Panc1 (cell line): Measurements from ENCODE around the gene ERCC2. TPM values are rescaled to one million over a fixed set of nuclear protein-coding genes. Genes with fewer than 3 reads are reported as not detected.

Source experiments
- ATAC-seq: fragments of 200-7000 bp; cut with Tn5 transposase; 2 replicates; pipeline ENCODE4 v1.9.1; 2020; ENCODE audit warnings: mild to moderate bottlenecking, moderate library complexity
- BruUV-seq: library from RNA; stranded (reverse); fragments of 400-500 nt; replicated peaks from 2 replicates; lab custom pipeline; 2021; lab: Mats Ljungman, UMichigan
- CTCF ChIA-PET: fragments of 300-600 bp; sonication (Branson Sonifier 250); formaldehyde crosslinking; loops from one replicate; lab custom pipeline; 2022; ENCODE audit warnings: antibody characterized with exemption; lab: Charles Lee
- POLR2A ChIA-PET: fragments of 300-600 bp; sonication (Branson Sonifier 250); formaldehyde crosslinking; loops from one replicate; lab custom pipeline; 2022; ENCODE audit warnings: antibody characterized with exemption; lab: Charles Lee
- DNase-seq: peaks from one replicate; pipeline ENCODE4 v3.0.0-alpha.2; 2010; ENCODE audit warnings: low read depth, low spot score
- H3K27ac ChIP-seq: 2 replicates; pipeline ENCODE4 v1.5.1; 2011; ENCODE audit warnings: mild to moderate bottlenecking, low read length, inconsistent platforms
- H3K27me3 ChIP-seq: fragments of 200-500 bp; sonication (Bioruptor generic); 2 replicates; pipeline ENCODE4 v1.6.0; 2014; ENCODE audit warnings: low read length, inconsistent platforms; ENCODE audit not compliant: control insufficient read depth, insufficient read depth
- H3K36me3 ChIP-seq: fragments of 200-500 bp; sonication (Bioruptor generic); 2 replicates; pipeline ENCODE4 v1.5.1; 2014; ENCODE audit warnings: inconsistent platforms, mild to moderate bottlenecking, low read length, moderate library complexity; ENCODE audit not compliant: control insufficient read depth, insufficient read depth
- H3K4me1 ChIP-seq: 2 replicates; pipeline ENCODE4 v1.5.1; 2011; ENCODE audit warnings: inconsistent platforms, mild to moderate bottlenecking, low read length, moderate library complexity; ENCODE audit not compliant: control insufficient read depth, insufficient read depth
- H3K4me3 ChIP-seq, 2 experiments: 2 replicates each; pipeline ENCODE4 v1.5.1; 2011 to 2012; ENCODE audit warnings: low read depth in 2 of 2, low read length in 2 of 2, mild to moderate bottlenecking in 2 of 2, inconsistent platforms in 1 of 2, moderate library complexity in 1 of 2
- H3K9me3 ChIP-seq: fragments of 200-500 bp; sonication (Bioruptor generic); 2 replicates; pipeline ENCODE4 v1.5.1; 2014; ENCODE audit warnings: low read depth, mild to moderate bottlenecking, inconsistent platforms, low read length, moderate library complexity; ENCODE audit not compliant: control insufficient read depth, insufficient read depth
- CTCF ChIP-seq: fragments of 450-650 bp; IDR thresholded peaks from 2 replicates; pipeline ENCODE4 v1.5.1; 2017; ENCODE audit warnings: mild to moderate bottlenecking
- POLR2AphosphoS5 ChIP-seq: IDR thresholded peaks from 2 replicates; pipeline ENCODE4 v1.6.1; 2012; ENCODE audit warnings: mild to moderate bottlenecking, low read depth, low read length, moderate library complexity
- REST ChIP-seq, 2 experiments: IDR thresholded peaks; 2 replicates each; pipeline ENCODE4 v1.6.1; 2011 to 2012; ENCODE audit warnings: low read depth in 2 of 2, control low read depth in 1 of 2, low read length in 1 of 2, mild to moderate bottlenecking in 1 of 2, moderate library complexity in 1 of 2; ENCODE audit not compliant: insufficient read depth in 1 of 2
- SIN3A ChIP-seq: IDR thresholded peaks from 2 replicates; pipeline ENCODE4 v1.6.1; 2012; ENCODE audit warnings: low read depth, mild to moderate bottlenecking, low read length, moderate library complexity, borderline replicate concordance; ENCODE audit not compliant: insufficient read depth
- TCF7L2 ChIP-seq: IDR thresholded peaks from 2 replicates; pipeline ENCODE4 v1.6.1; 2011; ENCODE audit warnings: mild to moderate bottlenecking, low read depth, low read length, inconsistent platforms
- in situ Hi-C: cut with HindIII; loops from 2 replicates; pipeline ENCODE4 v1.10.0; 2016; ENCODE audit warnings: low sequenced_read_pairs, low pct_unique_long_range_greater_than_20kb
- intact Hi-C: fragments of 100-400 bp; cut with micrococcal nuclease; formaldehyde crosslinking; loops from one replicate; pipeline ENCODE4 v1.10.0; 2022; ENCODE audit not compliant: unreplicated experiment
- total RNA-seq: library from RNA; stranded (reverse); gene quantifications from one replicate; pipeline ENCODE4 v1.2.1, GENCODE V29; 2021; ENCODE audit not compliant: unreplicated experiment

The ERCC2 gene
- total RNA-seq, 1 experiment from 2014 or later = 32.5 TPM

- Histone ChIP-seq H3K27ac (no peak overlapping the region), H3K36me3 (no peaks in the 10 kb centered on the region; the same call in 1 of the 2 replicates), H3K4me1 (no peaks in the 10 kb centered on the region), H3K4me3 (no peak overlapping the region), H3K9me3 (no peaks in the 10 kb centered on the region), H3K27me3 (no peaks in the 10 kb centered on the region)
- intact Hi-C loops (no loop called here), in situ Hi-C loops (no loop called here)
- TF ChIP-seq TCF7L2 (no peak), CTCF (no peak), SIN3A (no peak), POLR2AphosphoS5 (no peak), REST (IDR thresholded peaks at IDR 0.05; ENCODE audit: insufficient read depth in 1 of 2, low read depth in 2 of 2, low read length in 1 of 2) (no peak)
- ATAC-seq = no peak
- BruUV-seq = no TSS peak
- ChIA-PET CTCF (no interaction called here), POLR2A (no interaction called here)
- no peak for DNase-seq
Observed at GRCh38 chr19:45355910-45356309, 14.5 kb downstream of the ERCC2 start.

- no peaks in the 10 kb centered on the region; the same call in 1 of the 2 replicates for H3K36me3 ChIP-seq
- ATAC-seq (no peak), DNase-seq (no peak)
- in situ Hi-C loops = no loop called here
- intact Hi-C loops = no loop called here
- TF ChIP-seq REST (IDR thresholded peaks at IDR 0.05; ENCODE audit: insufficient read depth in 1 of 2, low read depth in 2 of 2, low read length in 1 of 2) (no peak), TCF7L2 (no peak), SIN3A (no peak), POLR2AphosphoS5 (no peak), CTCF (no peak)
- POLR2A ChIA-PET = no interaction called here
- CTCF ChIA-PET = no interaction called here
- no peaks in the 10 kb centered on the region for H3K27me3 ChIP-seq
- BruUV-seq = no TSS peak
- H3K4me3 ChIP-seq = no peak overlapping the region
- H3K9me3 ChIP-seq = no peaks in the 10 kb centered on the region
- H3K4me1 ChIP-seq = no peaks in the 10 kb centered on the region
- no peak overlapping the region for H3K27ac ChIP-seq
Observed at GRCh38 chr19:45355402-45355801, 15.0 kb downstream of the ERCC2 start.
